Liver (tissue), 9 donors: ENCODE data around the gene MAP3K10. TPM values are rescaled to one million over a fixed set of nuclear protein-coding genes. Genes with fewer than 3 reads are reported as not detected.

ENCODE experiments used
- DNase-seq: peaks from one replicate; pipeline ENCODE4 v3.0.0-alpha.2; 2017; ENCODE audit warnings: low spot score
- H3K27ac ChIP-seq, 2 donors: one replicate each; pipeline ENCODE4 v1.7.0; 2013; ENCODE audit warnings: inconsistent platforms in 2 of 2, low read length in 2 of 2, control low read depth in 1 of 2, low read depth in 1 of 2, mild to moderate bottlenecking in 1 of 2
- H3K27me3 ChIP-seq, 4 donors: one replicate each; pipeline versions ENCODE4 v1.6.1 to v1.7.0; 2013; ENCODE audit warnings: low read length in 3 of 4, inconsistent platforms in 1 of 4, mild to moderate bottlenecking in 1 of 4, moderate library complexity in 1 of 4; ENCODE audit not compliant: control insufficient read depth in 4 of 4, insufficient read depth in 4 of 4
- H3K36me3 ChIP-seq, 4 donors: one replicate each; pipeline versions ENCODE4 v1.6.1 to v1.7.0; 2013; ENCODE audit warnings: low read length in 3 of 4, mild to moderate bottlenecking in 3 of 4, low read depth in 1 of 4, moderate library complexity in 1 of 4; ENCODE audit not compliant: control insufficient read depth in 4 of 4, insufficient read depth in 3 of 4
- H3K4me1 ChIP-seq, 4 donors: one replicate each; pipeline versions ENCODE4 v1.6.1 to v1.7.0; 2013; ENCODE audit warnings: low read length in 3 of 4, mild to moderate bottlenecking in 3 of 4, moderate library complexity in 1 of 4; ENCODE audit not compliant: control insufficient read depth in 4 of 4, insufficient read depth in 4 of 4
- H3K4me3 ChIP-seq, 3 donors: one replicate each; pipeline versions ENCODE4 v1.6.1 to v1.7.0; 2013; ENCODE audit warnings: low read length in 3 of 3, control low read depth in 1 of 3, low read depth in 1 of 3, mild to moderate bottlenecking in 1 of 3
- H3K9ac ChIP-seq, 2 donors: one replicate each; pipeline ENCODE4 v1.7.0; 2013; ENCODE audit warnings: low read length in 2 of 2, mild to moderate bottlenecking in 2 of 2, moderate library complexity in 2 of 2, control low read depth in 1 of 2, low read depth in 1 of 2
- H3K9me3 ChIP-seq, 4 donors: one replicate each; pipeline versions ENCODE4 v1.6.1 to v1.7.0; 2013; ENCODE audit warnings: low read length in 3 of 4; ENCODE audit not compliant: control insufficient read depth in 4 of 4
- EGR1 ChIP-seq, 2 donors: IDR thresholded peaks; 2 replicates each; pipeline ENCODE4 v1.6.1; 2016 to 2018; ENCODE audit warnings: antibody characterized with exemption in 2 of 2, low read depth in 2 of 2
- FOXA1 ChIP-seq: IDR thresholded peaks from 2 replicates; pipeline ENCODE4 v1.6.1; 2016; ENCODE audit warnings: antibody characterized with exemption
- FOXA2 ChIP-seq: IDR thresholded peaks from 2 replicates; pipeline ENCODE4 v1.6.1; 2016; ENCODE audit warnings: antibody characterized with exemption
- GABPA ChIP-seq, 2 donors: IDR thresholded peaks in 1 of 2; conservative IDR thresholded peaks in 1 of 2; 2 replicates each; pipeline ENCODE4 v1.6.1; 2016; ENCODE audit warnings: antibody characterized with exemption in 2 of 2, mild to moderate bottlenecking in 1 of 2, moderate library complexity in 1 of 2
- HNF4A ChIP-seq, 2 donors: conservative IDR thresholded peaks; 2 replicates each; pipeline ENCODE4 v1.6.1; 2016; ENCODE audit warnings: antibody characterized with exemption in 2 of 2, mild to moderate bottlenecking in 2 of 2
- HNF4G ChIP-seq: IDR thresholded peaks from 2 replicates; pipeline ENCODE4 v1.6.1; 2016; ENCODE audit warnings: antibody characterized with exemption
- JUND ChIP-seq, 2 donors: IDR thresholded peaks; 2 replicates each; pipeline ENCODE4 v1.6.1; 2016; ENCODE audit warnings: antibody characterized with exemption in 2 of 2
- NR2F2 ChIP-seq: IDR thresholded peaks from 2 replicates; pipeline ENCODE4 v1.6.1; 2016; ENCODE audit warnings: antibody characterized with exemption
- RAD21 ChIP-seq, 2 donors: IDR thresholded peaks; 2 replicates each; pipeline ENCODE4 v1.6.1; 2016; ENCODE audit warnings: antibody characterized with exemption in 2 of 2, mild to moderate bottlenecking in 2 of 2
- REST ChIP-seq: IDR thresholded peaks from 2 replicates; pipeline ENCODE4 v1.6.1; 2016; ENCODE audit warnings: antibody characterized with exemption, mild to moderate bottlenecking
- RXRA ChIP-seq, 2 donors: IDR thresholded peaks; 2 replicates each; pipeline ENCODE4 v1.6.1; 2017 to 2018; ENCODE audit warnings: antibody characterized with exemption in 2 of 2, mild to moderate bottlenecking in 1 of 2
- TAF1 ChIP-seq: conservative IDR thresholded peaks from 2 replicates; pipeline ENCODE4 v1.6.1; 2016; ENCODE audit warnings: antibody characterized with exemption, mild to moderate bottlenecking
- YY1 ChIP-seq: IDR thresholded peaks from 2 replicates; pipeline ENCODE4 v1.6.1; 2016; ENCODE audit warnings: antibody characterized with exemption, mild to moderate bottlenecking
- WGBS: extraction: QIAGEN DNeasy Blood & Tissue Kit; methylation state at CpG from one replicate; pipeline ENCODE4 v1.1.7; 2013; 5-methylcytosine and 5-hydroxymethylcytosine counted together
- polyA plus RNA-seq, 2 donors: library from polyadenylated mRNA; stranded (reverse) in 1 of 2; unstranded in 1 of 2; fragments of 200-250 nt in 1 of 2; fragments of >200 nt in 1 of 2; fragmentation: Nextera tagmentation in 1 of 2; extraction: Ambion mirVana in 1 of 2; gene quantifications; one replicate each; pipeline versions ENCODE4 v1.2.1 to v1.2.3, GENCODE V29; 2013 to 2015
- total RNA-seq, 2 donors: library from RNA; depleted of rRNA; stranded (reverse); fragments of >200 nt; gene quantifications; one replicate each; pipeline ENCODE4 v1.2.3, GENCODE V29; 2014
- TF ChIP-seq, protein P1 (sequence below): IDR thresholded peaks from 2 replicates; pipeline ENCODE4 v1.6.1; 2016; ENCODE audit warnings: antibody characterized with exemption
- TF ChIP-seq, protein P2 (sequence below): fragments of 150-350 bp; IDR thresholded peaks from 2 replicates; pipeline ENCODE4 v1.5.1; 2017; ENCODE audit warnings: improper control_type of control experiment, low read depth, low read length; ENCODE audit not compliant: missing input control
- TF ChIP-seq, protein P3 (sequence below): IDR thresholded peaks from 2 replicates; pipeline ENCODE4 v1.6.1; 2016; ENCODE audit warnings: antibody characterized with exemption
- donor health status: healthy.
- donor health status: healthy.
- donor health status: healthy.
- donor health status: healthy.
- donor health status: healthy.

Gene MAP3K10
- total and polyA plus RNA-seq, 4 donors = 0.65 to 3.9 (median 2.1) TPM

DNA sequence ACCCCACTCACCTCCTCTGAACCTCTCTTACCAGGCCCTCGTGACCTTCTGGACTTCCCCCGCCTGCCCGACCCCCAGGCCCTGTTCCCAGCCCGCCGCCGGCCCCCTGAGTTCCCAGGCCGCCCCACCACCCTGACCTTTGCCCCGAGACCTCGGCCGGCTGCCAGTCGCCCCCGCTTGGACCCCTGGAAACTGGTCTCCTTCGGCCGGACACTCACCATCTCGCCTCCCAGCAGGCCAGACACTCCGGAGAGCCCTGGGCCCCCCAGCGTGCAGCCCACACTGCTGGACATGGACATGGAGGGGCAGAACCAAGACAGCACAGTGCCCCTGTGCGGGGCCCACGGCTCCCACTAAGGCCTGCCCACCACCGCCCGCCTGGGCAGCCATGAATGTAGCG lies 23.7 kb downstream of the MAP3K10 start:
- H3K9ac ChIP-seq = no peak overlapping the region
- H3K27me3 ChIP-seq = peaks cover 0 to 8% (median 6%) of the 10 kb centered on the region in 4 donors
- DNase-seq = no peak
- 81% methylated on average over 22 of the region's 22 CpGs for WGBS
- H3K4me1 ChIP-seq = peaks cover 0 to 7% (median 2%) of the 10 kb centered on the region in 4 donors
- H3K4me3 ChIP-seq = no peak overlapping the region
- no peak for TF ChIP-seq RAD21 (IDR thresholded peaks at IDR 0.05)
- TF ChIP-seq JUND (IDR thresholded peaks at IDR 0.05) = no peak
- TF ChIP-seq HNF4A (conservative IDR thresholded peaks at IDR 0.05) = no peak
- TF ChIP-seq GABPA (IDR thresholded peaks at IDR 0.05 in 1 of 2, conservative IDR thresholded peaks at IDR 0.05 in 1 of 2) = no peak
- no peak for TF ChIP-seq REST
- TF ChIP-seq, protein P1, sequence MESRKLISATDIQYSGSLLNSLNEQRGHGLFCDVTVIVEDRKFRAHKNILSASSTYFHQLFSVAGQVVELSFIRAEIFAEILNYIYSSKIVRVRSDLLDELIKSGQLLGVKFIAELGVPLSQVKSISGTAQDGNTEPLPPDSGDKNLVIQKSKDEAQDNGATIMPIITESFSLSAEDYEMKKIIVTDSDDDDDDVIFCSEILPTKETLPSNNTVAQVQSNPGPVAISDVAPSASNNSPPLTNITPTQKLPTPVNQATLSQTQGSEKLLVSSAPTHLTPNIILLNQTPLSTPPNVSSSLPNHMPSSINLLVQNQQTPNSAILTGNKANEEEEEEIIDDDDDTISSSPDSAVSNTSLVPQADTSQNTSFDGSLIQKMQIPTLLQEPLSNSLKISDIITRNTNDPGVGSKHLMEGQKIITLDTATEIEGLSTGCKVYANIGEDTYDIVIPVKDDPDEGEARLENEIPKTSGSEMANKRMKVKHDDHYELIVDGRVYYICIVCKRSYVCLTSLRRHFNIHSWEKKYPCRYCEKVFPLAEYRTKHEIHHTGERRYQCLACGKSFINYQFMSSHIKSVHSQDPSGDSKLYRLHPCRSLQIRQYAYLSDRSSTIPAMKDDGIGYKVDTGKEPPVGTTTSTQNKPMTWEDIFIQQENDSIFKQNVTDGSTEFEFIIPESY = no peak
- no peak for TF ChIP-seq FOXA2
- TF ChIP-seq TAF1 = no peak
- no peak for TF ChIP-seq RXRA (IDR thresholded peaks at IDR 0.05)
- no peak for TF ChIP-seq HNF4G
- TF ChIP-seq, protein P2, sequence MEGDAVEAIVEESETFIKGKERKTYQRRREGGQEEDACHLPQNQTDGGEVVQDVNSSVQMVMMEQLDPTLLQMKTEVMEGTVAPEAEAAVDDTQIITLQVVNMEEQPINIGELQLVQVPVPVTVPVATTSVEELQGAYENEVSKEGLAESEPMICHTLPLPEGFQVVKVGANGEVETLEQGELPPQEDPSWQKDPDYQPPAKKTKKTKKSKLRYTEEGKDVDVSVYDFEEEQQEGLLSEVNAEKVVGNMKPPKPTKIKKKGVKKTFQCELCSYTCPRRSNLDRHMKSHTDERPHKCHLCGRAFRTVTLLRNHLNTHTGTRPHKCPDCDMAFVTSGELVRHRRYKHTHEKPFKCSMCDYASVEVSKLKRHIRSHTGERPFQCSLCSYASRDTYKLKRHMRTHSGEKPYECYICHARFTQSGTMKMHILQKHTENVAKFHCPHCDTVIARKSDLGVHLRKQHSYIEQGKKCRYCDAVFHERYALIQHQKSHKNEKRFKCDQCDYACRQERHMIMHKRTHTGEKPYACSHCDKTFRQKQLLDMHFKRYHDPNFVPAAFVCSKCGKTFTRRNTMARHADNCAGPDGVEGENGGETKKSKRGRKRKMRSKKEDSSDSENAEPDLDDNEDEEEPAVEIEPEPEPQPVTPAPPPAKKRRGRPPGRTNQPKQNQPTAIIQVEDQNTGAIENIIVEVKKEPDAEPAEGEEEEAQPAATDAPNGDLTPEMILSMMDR = no peak
- no peak for TF ChIP-seq EGR1 (IDR thresholded peaks at IDR 0.05; ENCODE audit: low read depth in 2 of 2)
- no peak for TF ChIP-seq YY1
- TF ChIP-seq FOXA1 = no peak
- TF ChIP-seq, protein P3, sequence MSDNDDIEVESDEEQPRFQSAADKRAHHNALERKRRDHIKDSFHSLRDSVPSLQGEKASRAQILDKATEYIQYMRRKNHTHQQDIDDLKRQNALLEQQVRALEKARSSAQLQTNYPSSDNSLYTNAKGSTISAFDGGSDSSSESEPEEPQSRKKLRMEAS = no peak
- TF ChIP-seq NR2F2 = no peak
- H3K9me3 ChIP-seq = no peaks in the 10 kb centered on the region
- no peak overlapping the region for H3K27ac ChIP-seq
- H3K36me3 ChIP-seq = peaks cover 0 to 6% (median 3%) of the 10 kb centered on the region in 4 donors
